ENCODE results near the gene CASP3. TPM values are rescaled to one million over a fixed set of nuclear protein-coding genes. Genes with fewer than 3 reads are reported as not detected.

CASP3 gene
- 11.3 TPM for total RNA-seq

GRCh38 chr4:184649026-184649970, at the start of gene CASP3, which contains the start of gene PRIMPOL:
Gene CASP3 (minus strand): TSS chr4:184649447. CDS start chr4:184638453, 10,994 bp downstream.
Gene PRIMPOL (plus strand): TSS chr4:184649738. CDS start chr4:184657141, 7,403 bp downstream.
- ATAC-seq = peak; percentile 91

GRCh38 chr4:184697956-184698355, 48.7 kb upstream of the CASP3 start:
- ATAC-seq = no peak
- DNase-seq (ENCODE audit: low spot score) = no peak

More at GRCh38 chr4:184649026-184649970, at the start of gene CASP3, which contains the start of gene PRIMPOL:
- peak; percentile 99 for DNase-seq (ENCODE audit: low spot score)

GRCh38 chr4:184695178-184695896, 46.1 kb upstream of the CASP3 start:
- no peak for DNase-seq (ENCODE audit: low spot score)
- no peak for ATAC-seq

GRCh38 chr4:184694412-184694956, 45.2 kb upstream of the CASP3 start:
- no peak for ATAC-seq
- DNase-seq (ENCODE audit: low spot score) = no peak

GRCh38 chr4:184693056-184693455, 43.8 kb upstream of the CASP3 start:
- no peak for DNase-seq (ENCODE audit: low spot score)
- ATAC-seq = no peak

- ATAC-seq (no peak), DNase-seq (ENCODE audit: low spot score) (no peak)
Measured at GRCh38 chr4:184689681-184690080, 40.4 kb upstream of the CASP3 start.

GRCh38 chr4:184688447-184688846, 39.2 kb upstream of the CASP3 start:
- ATAC-seq = no peak
- DNase-seq (ENCODE audit: low spot score) = no peak

GRCh38 chr4:184688005-184688404, 38.8 kb upstream of the CASP3 start:
- no peak for DNase-seq (ENCODE audit: low spot score)
- ATAC-seq = no peak

- ATAC-seq (peak; percentile 33), DNase-seq (ENCODE audit: low spot score) (no peak)
Measured at GRCh38 chr4:184684491-184685189, 35.4 kb upstream of the CASP3 start.

GRCh38 chr4:184681916-184682315, 32.7 kb upstream of the CASP3 start:
- ATAC-seq = no peak
- DNase-seq (ENCODE audit: low spot score) = no peak

- DNase-seq (ENCODE audit: low spot score) (no peak), ATAC-seq (peak; percentile 48)
Measured at GRCh38 chr4:184680698-184681097, 31.5 kb upstream of the CASP3 start.

- no peak for ATAC-seq
- DNase-seq (ENCODE audit: low spot score) = no peak
Measured at GRCh38 chr4:184675821-184676492, 26.7 kb upstream of the CASP3 start.

- ATAC-seq (no peak), DNase-seq (ENCODE audit: low spot score) (no peak)
Measured at GRCh38 chr4:184675018-184675417, 25.8 kb upstream of the CASP3 start.

- ATAC-seq (no peak), DNase-seq (ENCODE audit: low spot score) (no peak)
Measured at GRCh38 chr4:184674011-184674410, 24.8 kb upstream of the CASP3 start.

- DNase-seq (ENCODE audit: low spot score) (no peak), ATAC-seq (no peak)
Measured at GRCh38 chr4:184672741-184673140, 23.5 kb upstream of the CASP3 start.

- no peak for DNase-seq (ENCODE audit: low spot score)
Measured at GRCh38 chr4:184671101-184671500, 21.9 kb upstream of the CASP3 start.

GRCh38 chr4:184669251-184669650, 20.0 kb upstream of the CASP3 start:
- no peak for ATAC-seq
- no peak for DNase-seq (ENCODE audit: low spot score)

More at GRCh38 chr4:184671101-184671500, 21.9 kb upstream of the CASP3 start:
- no peak for ATAC-seq

- no peak for ATAC-seq
- no peak for DNase-seq (ENCODE audit: low spot score)
Measured at GRCh38 chr4:184668511-184669114, 19.4 kb upstream of the CASP3 start.

- ATAC-seq (no peak), DNase-seq (ENCODE audit: low spot score) (no peak)
Measured at GRCh38 chr4:184668096-184668495, 18.8 kb upstream of the CASP3 start.

- ATAC-seq (peak; percentile 96), DNase-seq (ENCODE audit: low spot score) (peak; percentile 60)
Measured at GRCh38 chr4:184666670-184667069, 17.4 kb upstream of the CASP3 start.

All from left lobe of liver (tissue), 2 donors.